NCI-H1092 treated with DMSO at 0.1 percent for 48 hours (cell line): ENCODE measurements around the gene RFC4.
"Not testable (repeated sequence)": the region's sequence is repeated elsewhere in the genome, so short reads cannot be mapped to it uniquely, and the experiment has no call there.

Source experiments
- DNase-seq: peaks from one replicate; lab custom pipeline; 2025; lab: John Stamatoyannopoulos, UW

Gene RFC4

GRCh38 chr3:186825294-186825821 lies 19.1 kb upstream of the RFC4 start:
- DNase-seq = no peak

DNA sequence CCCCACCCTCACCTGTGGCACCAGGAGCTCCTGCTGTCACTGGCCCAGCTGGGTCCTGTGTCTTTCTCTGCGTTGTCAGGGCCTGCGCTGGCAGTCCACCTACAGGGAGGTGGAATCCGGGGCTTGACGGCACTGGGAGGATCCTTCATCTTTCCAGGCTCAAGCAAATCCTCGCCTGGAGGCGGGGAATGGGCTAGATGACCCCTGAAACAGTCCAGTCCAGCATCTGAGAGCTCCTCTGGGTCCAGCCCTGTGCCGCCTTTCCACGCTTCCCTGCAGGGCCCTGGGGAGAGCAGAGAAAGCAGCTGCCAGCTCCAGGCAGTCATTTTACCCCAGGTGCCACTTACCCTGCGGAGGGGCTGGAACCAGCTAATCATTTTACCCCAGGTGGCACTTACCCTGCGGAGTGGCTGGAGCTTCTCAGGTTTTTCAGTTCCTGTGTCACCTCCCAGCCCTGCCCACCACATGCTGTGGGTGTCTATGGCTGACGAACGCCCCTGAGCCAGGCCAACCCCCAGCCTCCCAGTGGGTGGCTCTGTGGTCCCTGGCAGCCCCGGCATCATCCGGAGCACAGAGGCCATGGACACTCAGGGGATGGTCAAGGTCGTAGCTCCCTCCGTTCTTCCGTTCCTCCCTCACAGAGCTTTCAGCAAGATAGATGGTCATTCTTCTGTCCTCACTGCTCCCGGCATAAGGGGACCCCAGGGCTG lies 18.3 kb upstream of the RFC4 start:
- no peak for DNase-seq

- DNase-seq = no peak
These were observed 17.1 kb upstream of the RFC4 start for GRCh38 chr3:186823386-186823785.

DNA sequence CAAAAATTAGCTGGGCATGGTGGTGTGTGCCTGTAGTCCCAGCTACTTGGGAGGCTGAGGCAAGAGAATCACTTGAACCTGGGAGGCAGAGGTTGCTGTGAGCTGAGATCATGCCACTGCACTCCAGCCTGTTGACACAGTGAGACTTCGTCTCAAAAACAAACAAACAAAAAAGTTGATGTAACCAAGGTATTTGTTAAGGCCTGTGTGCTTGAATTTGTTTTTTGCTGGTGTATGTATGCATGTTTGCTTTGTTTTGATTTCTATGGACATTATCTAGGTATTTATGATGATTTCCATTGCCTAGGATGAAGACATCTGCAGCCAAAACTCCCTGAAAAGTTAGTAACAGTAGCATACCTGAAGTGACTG lies 16.1 kb upstream of the RFC4 start:
- not testable (repeated sequence) for DNase-seq

- peak; percentile 9 for DNase-seq
These were observed 15.4 kb upstream of the RFC4 start for GRCh38 chr3:186821429-186822387.

DNA sequence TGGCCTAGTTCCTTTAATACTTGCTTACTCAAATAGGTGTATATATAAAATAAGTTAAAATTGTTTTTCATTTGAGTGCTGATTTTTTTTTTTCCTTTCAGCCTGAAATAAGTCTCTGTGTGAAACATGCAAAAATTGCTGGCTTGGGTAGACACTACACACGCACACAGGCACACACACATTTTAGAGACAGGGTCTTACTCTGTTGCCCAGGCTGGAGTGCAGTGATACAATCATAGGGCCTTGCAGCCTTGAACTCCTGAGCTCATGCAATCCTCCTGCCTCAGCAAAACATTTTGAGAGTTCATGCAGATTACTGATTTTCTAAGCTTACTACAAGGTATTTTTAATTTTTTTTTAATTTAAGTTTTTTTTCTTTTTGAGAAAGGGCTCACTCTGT lies 12.7 kb upstream of the RFC4 start:
- DNase-seq = no peak

- no peak for DNase-seq
These were observed 12.2 kb upstream of the RFC4 start for GRCh38 chr3:186818516-186818915.

DNA sequence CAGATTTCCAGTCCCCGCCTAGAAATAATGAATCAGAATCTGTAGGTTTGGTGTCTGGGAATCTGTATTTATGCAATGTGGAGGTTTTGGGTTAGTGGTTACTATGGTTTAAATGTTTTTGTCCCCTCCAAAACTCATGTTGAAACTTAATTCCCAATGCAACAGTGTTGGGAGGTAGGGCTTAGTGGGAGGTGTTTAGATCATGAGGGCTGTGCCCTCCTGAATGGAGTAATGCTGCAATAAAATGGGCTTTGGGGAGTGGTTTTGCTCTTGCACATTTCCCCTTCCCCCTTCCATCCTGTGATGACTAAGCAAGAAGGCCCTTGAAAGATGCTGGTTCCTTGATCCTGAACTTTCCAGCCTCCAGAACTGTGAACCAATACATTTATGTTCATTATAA lies 9.2 kb upstream of the RFC4 start:
- no peak for DNase-seq

- DNase-seq = no peak
These were observed 7.8 kb upstream of the RFC4 start for GRCh38 chr3:186814100-186814499.

GRCh38 chr3:186811313-186811712 lies 5.0 kb upstream of the RFC4 start:
- DNase-seq = not testable (repeated sequence)

DNA sequence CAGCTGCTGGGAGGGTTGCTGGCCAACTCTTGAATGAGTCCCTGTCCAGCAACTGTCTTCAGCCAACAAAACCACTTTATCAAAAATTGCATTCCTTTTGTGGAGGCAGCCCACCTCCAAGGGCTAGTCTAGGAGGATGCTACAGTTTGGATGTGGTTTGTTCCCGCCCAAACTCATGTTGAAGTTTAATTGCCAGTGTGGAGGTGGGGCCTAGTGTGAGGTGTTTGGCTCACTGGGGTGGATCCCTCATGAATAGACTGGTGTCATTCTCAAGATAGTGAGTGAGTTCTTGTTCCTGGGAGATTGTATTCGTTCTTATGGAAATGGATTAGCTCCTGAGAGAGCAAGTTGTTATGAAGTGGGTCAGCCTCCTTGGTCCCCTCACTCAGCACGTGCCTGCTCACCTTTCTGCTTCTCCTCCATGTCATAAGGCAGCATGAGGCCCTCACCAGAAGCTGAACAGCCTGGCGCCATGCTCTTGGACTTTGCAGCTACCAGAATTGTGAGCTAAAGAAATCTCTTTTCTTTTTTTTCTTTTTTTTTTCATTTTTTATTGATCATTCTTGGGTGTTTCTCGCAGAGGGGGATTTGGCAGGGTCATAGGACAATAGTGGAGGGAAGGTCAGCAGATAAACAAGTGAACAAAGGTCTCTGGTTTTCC lies 4.2 kb upstream of the RFC4 start:
- DNase-seq = no peak

DNA sequence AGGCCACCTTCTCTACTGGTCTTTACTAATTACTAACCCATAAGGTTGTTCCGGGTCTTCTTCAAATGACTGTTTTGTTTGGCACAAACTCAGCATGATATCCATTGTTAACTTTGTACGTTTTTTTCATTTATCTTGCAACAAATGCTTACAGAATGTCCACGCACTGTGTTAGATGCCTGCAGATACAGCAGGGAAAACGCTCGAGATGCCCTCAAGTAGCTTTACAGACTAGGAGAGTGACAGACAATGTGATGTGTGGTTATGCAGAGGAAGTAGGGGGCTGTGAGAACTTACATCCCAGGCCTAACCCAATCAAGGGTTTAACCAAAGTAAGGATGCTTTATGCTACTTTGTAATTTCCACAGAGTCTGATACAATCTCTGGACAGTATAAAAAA lies 949 bp upstream of the RFC4 start:
- no peak for DNase-seq

- DNase-seq = not testable (repeated sequence)
These were observed 2.8 kb downstream of the RFC4 start for GRCh38 chr3:186803447-186803846.

DNA sequence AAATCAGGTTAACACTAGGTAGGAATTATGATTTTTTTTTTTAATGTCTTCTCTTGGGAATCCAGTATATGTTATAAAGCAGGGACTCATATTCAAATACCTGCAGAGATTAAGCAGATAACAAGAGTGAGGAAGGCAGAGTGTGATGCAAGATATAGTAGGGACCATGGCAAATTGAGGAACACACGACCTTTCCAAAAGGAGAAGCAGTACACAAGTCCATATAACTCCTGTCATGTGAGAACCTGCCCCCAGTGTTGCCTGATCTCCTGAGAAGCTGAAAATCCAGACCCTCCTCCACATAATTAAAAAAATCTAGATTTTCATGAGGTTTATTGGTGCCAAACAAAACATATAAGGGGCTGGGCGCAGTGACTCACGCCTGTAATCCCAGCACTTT lies 3.6 kb downstream of the RFC4 start:
- DNase-seq = no peak

- no peak for DNase-seq
These were observed 6.0 kb downstream of the RFC4 start for GRCh38 chr3:186800285-186800684.

DNA sequence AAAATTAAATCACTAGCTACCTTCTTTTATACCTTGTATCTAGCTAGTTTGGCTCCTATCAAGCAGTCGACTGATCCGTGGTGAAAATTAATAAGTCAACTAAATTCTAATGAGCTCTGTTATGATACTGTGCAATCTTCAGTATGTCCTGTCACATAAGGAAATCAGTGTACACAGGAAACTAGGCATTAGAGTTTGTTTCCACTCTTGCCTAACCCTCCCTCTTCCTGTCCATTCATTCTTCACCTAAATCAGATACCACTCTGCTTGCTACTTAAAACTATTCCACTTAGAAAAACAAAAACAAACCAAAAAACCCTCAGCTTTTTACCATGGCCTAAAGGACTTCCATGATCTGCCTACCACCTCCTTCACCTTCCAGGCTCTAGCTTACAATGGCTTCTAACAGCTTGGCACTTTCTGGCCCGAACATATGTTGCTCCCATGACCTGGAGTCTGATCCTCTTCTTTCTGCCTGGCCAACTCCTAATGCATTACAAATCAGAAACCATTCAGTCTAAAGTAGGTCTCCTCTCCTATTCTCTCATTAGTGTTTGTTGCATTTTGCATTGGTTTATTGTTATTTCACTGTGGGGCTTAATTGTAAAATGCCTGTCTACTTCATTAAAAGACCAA lies 7.9 kb downstream of the RFC4 start:
- no peak for DNase-seq

- peak; percentile 26 for DNase-seq
These were observed 15.9 kb downstream of the RFC4 start for GRCh38 chr3:186790261-186790981.

GRCh38 chr3:186789554-186790260 lies 16.6 kb downstream of the RFC4 start:
- DNase-seq = no peak

DNA sequence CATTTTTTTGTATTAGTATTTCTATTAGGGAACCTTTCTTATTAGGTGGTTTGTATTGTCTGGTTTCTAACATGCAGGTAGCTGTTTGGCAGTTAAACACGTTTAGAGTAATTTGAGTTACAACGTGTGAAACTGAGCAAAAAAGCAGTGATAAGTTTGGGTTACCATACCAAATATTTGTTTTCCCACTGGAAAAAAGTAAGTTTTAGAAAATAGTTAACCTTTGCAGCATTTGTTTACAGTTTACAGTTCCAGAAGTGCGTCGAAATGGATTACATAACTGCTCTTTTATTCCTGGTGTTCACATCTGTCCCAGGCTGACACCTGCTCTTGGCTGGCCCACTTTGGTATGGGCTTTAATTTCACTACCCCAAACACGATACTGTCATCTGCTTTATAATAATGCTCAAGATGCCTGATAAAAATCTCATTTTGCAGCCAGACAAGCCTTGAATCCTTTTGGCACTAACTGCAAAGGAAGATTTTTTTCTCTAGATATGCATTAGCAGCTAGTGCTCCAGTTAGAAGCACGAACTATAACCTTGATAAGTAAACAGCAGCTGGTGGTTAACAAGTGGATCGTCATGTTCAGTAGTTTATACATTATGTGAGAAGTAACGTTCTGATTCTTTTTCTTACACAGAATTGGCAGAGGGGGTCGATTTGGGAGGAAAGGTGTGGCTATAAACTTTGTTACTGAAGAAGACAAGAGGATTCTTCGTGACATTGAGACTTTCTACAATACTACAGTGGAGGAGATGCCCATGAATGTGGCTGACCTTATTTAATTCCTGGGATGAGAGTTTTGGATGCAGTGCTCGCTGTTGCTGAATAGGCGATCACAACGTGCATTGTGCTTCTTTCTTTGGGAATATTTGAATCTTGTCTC lies 17.6 kb downstream of the RFC4 start:
- no peak for DNase-seq
